Neural progenitor cell (in vitro differentiated cells): Measurements from ENCODE around the gene PLAGL1. TPM values are rescaled to one million over a fixed set of nuclear protein-coding genes. Genes with fewer than 3 reads are reported as not detected.

Experiments used
- DNase-seq: peaks from one replicate; pipeline ENCODE4 v3.0.0-alpha.2; 2016; ENCODE audit warnings: low spot score
- H2AFZ ChIP-seq: fragments of 200-600 bp; sonication (generic); replicated peaks from 2 replicates; pipeline ENCODE4 v1.6.1; 2016; ENCODE audit warnings: antibody characterized with exemption
- H3F3A ChIP-seq: fragments of 200-600 bp; sonication (generic); 2 replicates; pipeline ENCODE4 v1.6.1; 2016; ENCODE audit warnings: antibody characterized with exemption, low read depth
- H3K27ac ChIP-seq: fragments of 200-600 bp; sonication (generic); 2 replicates; pipeline ENCODE4 v1.5.1; 2016; ENCODE audit warnings: mild to moderate bottlenecking
- H3K27me3 ChIP-seq: fragments of 200-600 bp; sonication (generic); 2 replicates; pipeline ENCODE4 v1.6.1; 2016; ENCODE audit warnings: mild to moderate bottlenecking, moderate library complexity
- H3K36me3 ChIP-seq: fragments of 200-600 bp; sonication (generic); 2 replicates; pipeline ENCODE4 v1.5.1; 2016
- H3K4me1 ChIP-seq: fragments of 200-600 bp; sonication (generic); 2 replicates; pipeline ENCODE4 v1.6.1; 2016; ENCODE audit warnings: mixed run types
- H3K4me2 ChIP-seq: fragments of 200-600 bp; sonication (generic); 2 replicates; pipeline ENCODE4 v1.6.1; 2016
- H3K4me3 ChIP-seq: fragments of 200-600 bp; sonication (generic); 2 replicates; pipeline ENCODE4 v1.5.1; 2016
- H3K79me2 ChIP-seq: fragments of 200-600 bp; sonication (generic); 2 replicates; pipeline ENCODE4 v1.6.1; 2016; ENCODE audit warnings: low read depth
- H3K9ac ChIP-seq: fragments of 200-600 bp; sonication (generic); 2 replicates; pipeline ENCODE4 v1.6.1; 2016
- H3K9me3 ChIP-seq: fragments of 200-600 bp; sonication (generic); 2 replicates; pipeline ENCODE4 v1.5.1; 2016; ENCODE audit warnings: low read depth
- H4K20me1 ChIP-seq: fragments of 200-600 bp; sonication (generic); 2 replicates; pipeline ENCODE4 v1.6.1; 2016; ENCODE audit warnings: low read depth
- H3K27ac Mint-ChIP-seq: 3 replicates; pipeline ENCODE4 v1.8.0; 2021; ENCODE audit warnings: mixed read lengths
- H3K27me3 Mint-ChIP-seq: 2 replicates; pipeline ENCODE4 v1.8.0; 2022; ENCODE audit warnings: low read depth, mild to moderate bottlenecking, inconsistent platforms, moderate library complexity, mixed read lengths; ENCODE audit not compliant: insufficient read depth
- H3K36me3 Mint-ChIP-seq: 3 replicates; pipeline ENCODE4 v1.8.0; 2021; ENCODE audit warnings: mixed read lengths
- H3K4me1 Mint-ChIP-seq: 3 replicates; pipeline ENCODE4 v1.8.0; 2021; ENCODE audit warnings: mixed read lengths
- H3K4me3 Mint-ChIP-seq: 3 replicates; pipeline ENCODE4 v1.8.0; 2021; ENCODE audit warnings: mild to moderate bottlenecking, moderate library complexity, mixed read lengths
- H3K9me3 Mint-ChIP-seq: 3 replicates; pipeline ENCODE4 v1.8.0; 2020; ENCODE audit warnings: mixed read lengths
- EZH2 ChIP-seq: fragments of 200-600 bp; sonication (generic); IDR thresholded peaks from 2 replicates; pipeline ENCODE4 v1.6.1; 2017; ENCODE audit warnings: antibody characterized with exemption, mild to moderate bottlenecking, moderate library complexity
- EZH2phosphoT487 ChIP-seq: fragments of 200-600 bp; sonication (generic); IDR thresholded peaks from 2 replicates; pipeline ENCODE4 v1.6.1; 2017; ENCODE audit warnings: antibody characterized with exemption
- total RNA-seq: library from RNA; depleted of rRNA; stranded (reverse); fragments of >200 nt; gene quantifications from 2 replicates; pipeline ENCODE4 v1.2.3, GENCODE V29; 2015; ENCODE audit warnings: low replicate concordance
- TF ChIP-seq, protein P1 (sequence below): fragments of 200-600 bp; sonication (generic); IDR thresholded peaks from 2 replicates; pipeline ENCODE4 v1.5.1; 2017; ENCODE audit warnings: antibody characterized with exemption, mild to moderate bottlenecking

PLAGL1 gene
- total RNA-seq, 1 donor from 2014 or later, result 5.6 TPM

DNA sequence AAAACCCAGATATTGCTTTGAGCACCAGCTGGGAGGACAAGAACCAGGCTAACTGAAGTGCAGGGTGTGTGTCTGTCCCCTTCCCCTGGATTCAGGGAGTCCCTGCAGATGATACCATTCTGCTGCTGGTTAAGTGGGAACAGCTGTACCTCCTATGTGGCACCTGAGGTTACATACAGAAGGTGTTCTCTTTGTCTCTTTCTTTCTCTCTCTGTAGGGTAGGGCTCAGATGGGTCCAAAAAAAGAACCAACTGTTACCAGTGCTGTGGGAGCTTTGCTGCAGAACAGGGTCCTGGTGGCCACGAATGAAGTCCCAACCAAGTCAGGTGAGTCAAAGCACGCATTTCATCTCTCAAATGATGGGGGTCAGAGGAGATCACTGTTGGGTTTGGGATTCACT is 105.2 kb downstream of the PLAGL1 start:
- DNase-seq, result no peak
- peak overlapping the region; percentile 68 for H2AFZ ChIP-seq

DNA sequence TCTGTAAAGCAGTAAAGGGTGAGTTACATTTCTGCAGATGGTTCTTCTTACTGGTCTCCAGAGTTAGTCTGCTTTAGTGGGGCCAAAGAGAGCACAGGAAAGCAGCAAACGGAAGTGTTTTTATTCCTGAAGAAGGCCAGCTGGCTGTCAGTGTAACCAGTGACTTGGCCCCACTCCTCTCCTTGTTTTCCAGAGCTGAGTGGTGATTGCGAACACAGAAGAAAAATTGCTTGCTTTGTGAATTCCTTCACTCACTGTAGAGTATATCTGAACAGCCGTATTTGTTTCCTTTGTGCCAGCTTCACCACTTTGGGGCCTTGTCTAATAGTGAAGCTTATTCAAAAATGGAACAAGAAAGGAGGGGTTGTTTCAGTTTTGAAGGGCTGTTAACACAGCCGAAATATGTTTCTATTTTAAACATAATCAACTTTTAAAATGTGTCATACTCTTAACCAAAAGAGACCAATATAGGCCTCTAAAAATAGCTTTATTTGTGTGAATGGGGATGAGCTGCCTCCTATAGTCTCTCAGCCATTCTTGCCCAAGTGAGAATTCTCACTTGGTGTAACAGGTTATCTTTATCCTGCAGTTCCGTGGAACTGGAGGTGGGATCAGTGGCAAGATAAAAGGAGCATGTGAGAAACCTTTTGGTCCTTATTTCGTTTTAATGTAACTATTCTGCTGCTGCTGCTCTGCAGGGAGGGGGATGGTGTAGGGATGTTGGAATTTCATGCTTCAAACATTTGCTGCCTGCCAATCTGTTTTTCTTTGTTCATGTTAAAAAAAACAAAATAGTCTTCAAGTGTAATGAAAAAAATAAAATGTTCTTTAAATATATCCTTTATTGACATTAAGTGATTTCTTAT is 105.9 kb downstream of the PLAGL1 start:
- Histone ChIP-seq H3K4me2 (no peak overlapping the region), H3K4me3 (no peak overlapping the region), H3K79me2 (no peaks in the 10 kb centered on the region), H3K27me3 (no peaks in the 10 kb centered on the region), H3F3A (no peaks in the 10 kb centered on the region), H3K4me1 (no peaks in the 10 kb centered on the region), H3K9ac (no peak overlapping the region), H2AFZ (peak overlapping the region; percentile 47), H3K9me3 (no peaks in the 10 kb centered on the region), H3K27ac (no peak overlapping the region), H4K20me1 (no peaks in the 10 kb centered on the region), H3K36me3 (no peaks in the 10 kb centered on the region)
- no peaks in the 10 kb centered on the region for H3K36me3 Mint-ChIP-seq
- TF ChIP-seq, protein P1, sequence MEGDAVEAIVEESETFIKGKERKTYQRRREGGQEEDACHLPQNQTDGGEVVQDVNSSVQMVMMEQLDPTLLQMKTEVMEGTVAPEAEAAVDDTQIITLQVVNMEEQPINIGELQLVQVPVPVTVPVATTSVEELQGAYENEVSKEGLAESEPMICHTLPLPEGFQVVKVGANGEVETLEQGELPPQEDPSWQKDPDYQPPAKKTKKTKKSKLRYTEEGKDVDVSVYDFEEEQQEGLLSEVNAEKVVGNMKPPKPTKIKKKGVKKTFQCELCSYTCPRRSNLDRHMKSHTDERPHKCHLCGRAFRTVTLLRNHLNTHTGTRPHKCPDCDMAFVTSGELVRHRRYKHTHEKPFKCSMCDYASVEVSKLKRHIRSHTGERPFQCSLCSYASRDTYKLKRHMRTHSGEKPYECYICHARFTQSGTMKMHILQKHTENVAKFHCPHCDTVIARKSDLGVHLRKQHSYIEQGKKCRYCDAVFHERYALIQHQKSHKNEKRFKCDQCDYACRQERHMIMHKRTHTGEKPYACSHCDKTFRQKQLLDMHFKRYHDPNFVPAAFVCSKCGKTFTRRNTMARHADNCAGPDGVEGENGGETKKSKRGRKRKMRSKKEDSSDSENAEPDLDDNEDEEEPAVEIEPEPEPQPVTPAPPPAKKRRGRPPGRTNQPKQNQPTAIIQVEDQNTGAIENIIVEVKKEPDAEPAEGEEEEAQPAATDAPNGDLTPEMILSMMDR, result no peak
- no peak for TF ChIP-seq EZH2
- TF ChIP-seq EZH2phosphoT487, result no peak
- no peak overlapping the region for H3K27ac Mint-ChIP-seq
- peaks cover 3% of the 10 kb centered on the region for H3K4me1 Mint-ChIP-seq
- no peak overlapping the region for H3K4me3 Mint-ChIP-seq
- peaks cover 4% of the 10 kb centered on the region for H3K27me3 Mint-ChIP-seq
- DNase-seq, result no peak
- peaks cover 2% of the 10 kb centered on the region for H3K9me3 Mint-ChIP-seq

More for the DNA sequence above, 105.2 kb downstream of the PLAGL1 start:
- H3K36me3 Mint-ChIP-seq, result no peaks in the 10 kb centered on the region
- Histone ChIP-seq H3K4me2 (no peak overlapping the region), H3K27ac (no peak overlapping the region), H3K4me3 (no peak overlapping the region), H3K79me2 (no peaks in the 10 kb centered on the region), H3K27me3 (no peaks in the 10 kb centered on the region), H3K9me3 (no peaks in the 10 kb centered on the region), H3K4me1 (no peaks in the 10 kb centered on the region), H3F3A (no peaks in the 10 kb centered on the region), H3K36me3 (no peaks in the 10 kb centered on the region), H4K20me1 (no peaks in the 10 kb centered on the region), H3K9ac (no peak overlapping the region)
- H3K27ac Mint-ChIP-seq, result no peak overlapping the region
- H3K4me3 Mint-ChIP-seq, result no peak overlapping the region
- TF ChIP-seq EZH2phosphoT487, result no peak
- TF ChIP-seq, protein P1, result no peak
- TF ChIP-seq EZH2, result no peak
- H3K9me3 Mint-ChIP-seq, result peaks cover 2% of the 10 kb centered on the region
- H3K4me1 Mint-ChIP-seq, result peaks cover 3% of the 10 kb centered on the region
- peaks cover 4% of the 10 kb centered on the region for H3K27me3 Mint-ChIP-seq

GRCh38 chr6:143900358-143900757 is 107.7 kb downstream of the PLAGL1 start:
- no peak for DNase-seq
- Histone ChIP-seq H3K9ac (no peak overlapping the region), H3K27me3 (no peaks in the 10 kb centered on the region), H4K20me1 (no peaks in the 10 kb centered on the region), H3K4me1 (no peaks in the 10 kb centered on the region), H3K9me3 (no peaks in the 10 kb centered on the region), H3K27ac (no peak overlapping the region), H2AFZ (no peak overlapping the region), H3F3A (no peaks in the 10 kb centered on the region), H3K4me3 (no peak overlapping the region), H3K36me3 (no peaks in the 10 kb centered on the region), H3K79me2 (no peaks in the 10 kb centered on the region), H3K4me2 (no peak overlapping the region)
- TF ChIP-seq, protein P1, result no peak
- TF ChIP-seq EZH2phosphoT487, result no peak
- no peak for TF ChIP-seq EZH2
- no peak overlapping the region for H3K4me3 Mint-ChIP-seq
- H3K4me1 Mint-ChIP-seq, result peaks cover 12% of the 10 kb centered on the region
- peaks cover 2% of the 10 kb centered on the region for H3K9me3 Mint-ChIP-seq
- H3K27me3 Mint-ChIP-seq, result peaks cover 4% of the 10 kb centered on the region
- H3K36me3 Mint-ChIP-seq, result no peaks in the 10 kb centered on the region
- no peak overlapping the region for H3K27ac Mint-ChIP-seq
